Measurements from ENCODE around the gene PIGV.

DNA sequence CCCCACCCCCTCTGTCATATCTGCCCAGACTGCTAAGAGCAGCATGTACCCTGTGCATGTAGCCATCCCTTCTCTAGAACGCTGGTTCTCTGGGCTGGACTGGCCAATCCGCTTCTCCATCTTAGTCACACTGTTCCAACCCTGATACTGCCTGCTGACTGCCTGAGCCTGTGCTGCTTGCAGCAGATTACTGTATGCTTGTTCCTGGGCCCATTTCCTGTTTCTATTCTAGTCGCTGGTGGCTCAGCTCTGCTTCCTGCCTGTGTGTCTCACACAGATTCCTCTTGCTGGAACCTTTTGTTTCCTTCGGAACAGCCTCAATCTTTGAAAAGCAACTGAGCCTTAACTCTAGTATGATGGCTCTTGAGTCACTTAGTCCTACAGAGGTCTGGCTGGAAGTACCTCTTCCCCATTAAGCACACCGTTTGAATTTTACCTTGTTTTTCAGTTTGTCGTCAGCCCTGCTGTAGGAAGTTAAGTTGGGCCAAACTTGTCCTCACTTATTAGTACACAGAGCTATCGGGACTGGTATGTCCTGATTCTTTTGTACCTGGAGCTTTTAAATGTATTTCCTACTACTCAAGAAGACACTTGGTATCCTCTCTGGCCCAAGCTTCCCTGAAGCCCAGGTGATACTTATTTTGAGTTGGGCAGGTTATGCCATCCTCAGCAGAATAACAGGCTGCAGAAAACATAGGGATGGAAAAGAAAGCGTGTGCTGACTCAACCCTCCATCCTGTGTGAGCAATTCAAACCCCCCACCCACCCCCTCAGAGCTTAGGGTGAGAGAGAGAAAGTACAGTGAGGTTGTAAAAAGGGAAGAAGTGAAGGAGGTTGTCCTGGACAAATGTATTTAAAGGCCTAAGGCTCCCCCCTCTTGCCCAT, 43.4 kb upstream of the PIGV start:
- TF ChIP-seq, protein P1, sequence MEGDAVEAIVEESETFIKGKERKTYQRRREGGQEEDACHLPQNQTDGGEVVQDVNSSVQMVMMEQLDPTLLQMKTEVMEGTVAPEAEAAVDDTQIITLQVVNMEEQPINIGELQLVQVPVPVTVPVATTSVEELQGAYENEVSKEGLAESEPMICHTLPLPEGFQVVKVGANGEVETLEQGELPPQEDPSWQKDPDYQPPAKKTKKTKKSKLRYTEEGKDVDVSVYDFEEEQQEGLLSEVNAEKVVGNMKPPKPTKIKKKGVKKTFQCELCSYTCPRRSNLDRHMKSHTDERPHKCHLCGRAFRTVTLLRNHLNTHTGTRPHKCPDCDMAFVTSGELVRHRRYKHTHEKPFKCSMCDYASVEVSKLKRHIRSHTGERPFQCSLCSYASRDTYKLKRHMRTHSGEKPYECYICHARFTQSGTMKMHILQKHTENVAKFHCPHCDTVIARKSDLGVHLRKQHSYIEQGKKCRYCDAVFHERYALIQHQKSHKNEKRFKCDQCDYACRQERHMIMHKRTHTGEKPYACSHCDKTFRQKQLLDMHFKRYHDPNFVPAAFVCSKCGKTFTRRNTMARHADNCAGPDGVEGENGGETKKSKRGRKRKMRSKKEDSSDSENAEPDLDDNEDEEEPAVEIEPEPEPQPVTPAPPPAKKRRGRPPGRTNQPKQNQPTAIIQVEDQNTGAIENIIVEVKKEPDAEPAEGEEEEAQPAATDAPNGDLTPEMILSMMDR (IDR thresholded peaks at IDR 0.05): no peak
- no peak for TF ChIP-seq POLR2A (IDR thresholded peaks at IDR 0.05)

Data from stomach (tissue), 4 donors.